Adrenal gland (tissue), 5 donors: ENCODE data around the gene TSSK2.

Experiments
- CTCF ChIP-seq, 6 experiments: fragments of 450-650 bp in 4 of 6; fragments of 200-600 bp in 2 of 6; sonication (generic) in 1 of 6; IDR thresholded peaks; 1 replicate in 5 of 6; 2 replicates in 1 of 6; pipeline versions ENCODE4 v1.5.1 to v1.8.0; 2016 to 2021; ENCODE audit warnings: antibody characterized with exemption in 6 of 6, mild to moderate bottlenecking in 2 of 6, moderate library complexity in 1 of 6
- POLR2A ChIP-seq, 2 donors: fragments of 450-650 bp; IDR thresholded peaks; one replicate each; pipeline ENCODE4 v1.6.1; 2017; ENCODE audit warnings: antibody characterized with exemption in 2 of 2, mild to moderate bottlenecking in 2 of 2, moderate library complexity in 1 of 2
- donor health status: DM: no; HTN: no; CAD: no.

DNA sequence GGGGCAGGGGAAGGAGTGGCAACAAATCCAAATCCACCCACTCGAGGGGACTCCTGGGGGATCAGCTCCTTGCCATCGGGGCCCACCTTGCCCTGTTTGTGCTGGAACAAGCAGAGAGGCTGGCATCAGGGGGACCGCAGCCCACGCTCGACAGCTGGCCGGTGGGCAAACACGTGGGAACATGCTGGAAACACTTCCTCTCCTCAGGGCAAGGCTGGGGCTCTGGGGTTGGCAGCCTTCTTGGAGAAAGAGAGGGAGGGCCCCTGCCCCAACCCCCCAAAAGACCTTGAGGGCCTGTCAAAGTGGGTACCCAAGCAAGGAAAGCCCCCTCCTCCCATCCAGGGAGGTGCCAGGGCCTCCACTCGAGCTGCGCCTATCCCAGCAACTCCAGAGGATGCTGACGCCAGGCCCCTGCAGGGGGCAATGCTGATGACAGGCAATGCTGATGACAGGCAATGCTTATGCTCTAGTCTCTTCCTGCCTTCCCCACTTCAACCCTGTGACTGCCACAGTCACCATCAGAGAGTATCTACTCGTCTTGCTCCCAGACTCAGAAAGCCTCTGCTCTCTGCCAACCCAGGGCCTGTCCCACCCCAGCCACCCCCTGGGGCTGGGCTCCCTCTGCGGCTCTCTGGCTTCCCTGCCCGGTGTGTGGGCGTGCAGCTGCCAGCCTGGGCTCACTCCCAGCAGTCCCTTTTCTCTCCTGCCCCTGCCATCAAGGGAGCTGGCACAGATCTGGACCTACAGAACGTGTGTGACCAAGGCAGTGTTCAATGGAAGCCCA is 7.3 kb downstream of the TSSK2 start:
- TF ChIP-seq POLR2A (IDR thresholded peaks at IDR 0.05) = no peak
- no peak for TF ChIP-seq CTCF (IDR thresholded peaks at IDR 0.05)
